Tongue (tissue), 2 donors: ENCODE data around the gene ACVR1B. TPM values are rescaled to one million over a fixed set of nuclear protein-coding genes. Genes with fewer than 3 reads are reported as not detected.
"Not testable (repeated sequence)": the region's sequence is repeated elsewhere in the genome, so short reads cannot be mapped to it uniquely, and the experiment has no call there.

Experiments
- DNase-seq: peaks from one replicate; pipeline ENCODE4 v3.0.0-alpha.2; 2015
- total RNA-seq: library from RNA; depleted of rRNA; stranded (reverse); fragments of >200 nt; gene quantifications from one replicate; pipeline ENCODE4 v1.2.3, GENCODE V29; 2014

ACVR1B gene
- total RNA-seq, 1 donor from 2014 or later, result 19.8 TPM

DNA sequence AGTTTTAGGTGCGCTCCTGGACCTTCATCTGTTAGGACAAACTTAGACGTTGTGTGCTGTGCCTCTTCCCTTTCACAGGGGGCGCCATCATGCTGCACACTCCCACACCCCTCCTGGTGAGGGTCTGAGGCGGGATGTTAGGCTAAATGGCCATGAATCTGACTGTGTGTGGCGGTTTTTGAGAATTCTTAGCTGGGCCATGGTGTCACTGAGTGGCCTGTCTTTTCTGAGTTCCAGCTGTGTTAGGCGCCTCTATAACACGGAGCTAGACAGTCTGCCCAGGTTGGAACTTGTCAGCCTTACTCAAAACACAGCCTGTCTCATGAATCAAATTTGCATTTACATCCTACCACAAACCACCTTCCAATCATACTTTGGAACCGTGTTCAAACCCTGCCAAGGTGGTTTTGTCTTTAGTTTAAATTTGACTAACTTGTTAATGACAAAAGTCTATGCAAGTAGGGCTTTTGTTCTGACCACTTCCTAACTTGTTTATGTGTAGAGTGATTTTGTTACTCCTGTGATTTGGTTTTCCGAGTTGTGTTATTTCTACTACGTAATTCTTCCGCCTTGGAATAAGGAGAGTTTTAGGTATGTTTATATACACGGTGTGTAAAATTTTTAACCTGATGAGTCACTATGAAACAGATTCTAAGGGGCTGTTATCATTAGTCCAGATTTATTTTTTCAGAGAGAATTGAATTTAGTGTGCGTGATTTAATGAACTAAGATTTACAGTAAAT, 19.6 kb downstream of the ACVR1B start:
- DNase-seq, result no peak

DNA sequence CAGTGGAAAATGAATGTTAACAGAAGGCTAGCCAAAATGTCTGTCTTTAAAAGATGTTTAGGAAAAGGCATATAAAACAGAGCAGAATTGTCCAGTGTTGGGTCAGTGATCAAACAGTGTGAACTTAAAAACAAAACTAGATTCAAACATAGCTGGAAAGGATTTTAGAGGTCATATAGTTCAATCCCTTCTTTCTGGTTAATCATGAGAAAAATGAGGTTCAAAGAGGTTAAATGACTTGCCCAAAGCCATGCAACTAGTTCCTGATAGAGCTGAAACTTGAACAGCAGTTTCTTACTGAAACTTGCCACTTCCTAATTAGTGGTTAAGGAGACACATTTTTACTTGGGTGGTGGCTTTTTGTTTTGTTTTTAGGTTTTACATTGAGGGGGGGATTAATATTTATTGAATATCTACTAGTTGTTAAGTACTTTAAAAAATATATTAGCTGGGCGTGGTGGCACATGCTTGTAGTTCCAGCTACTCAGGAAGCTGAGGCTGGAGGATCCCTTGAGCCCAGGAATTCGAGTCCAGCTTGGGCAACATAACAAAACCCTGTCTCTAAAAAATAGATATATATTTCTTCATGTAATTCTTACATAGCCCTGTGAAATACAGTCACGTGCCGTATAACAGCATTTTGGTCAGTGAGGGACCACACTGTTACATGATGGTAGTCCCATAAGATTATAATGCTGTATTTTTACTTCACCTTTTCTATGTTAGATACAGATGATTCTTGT, 20.4 kb downstream of the ACVR1B start:
- no peak for DNase-seq

DNA sequence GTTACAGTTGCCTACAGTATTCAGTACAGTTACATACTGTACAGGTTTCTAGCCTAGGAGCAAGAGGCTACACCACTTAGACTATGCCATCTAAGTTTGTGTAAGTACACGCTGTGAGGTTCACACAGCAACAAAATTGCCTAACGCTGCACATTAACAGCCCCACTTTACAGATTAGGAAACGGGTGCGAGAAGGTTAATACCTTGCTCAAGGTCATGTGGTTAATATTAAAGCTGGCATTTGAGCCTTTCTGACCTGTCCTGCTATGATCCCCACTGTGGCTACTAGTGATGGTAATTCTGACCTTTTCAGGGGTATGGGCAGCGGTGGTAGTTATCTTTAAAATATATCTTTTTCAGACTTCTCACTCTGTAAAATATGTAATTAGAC, 20.9 kb downstream of the ACVR1B start:
- no peak for DNase-seq

- no peak for DNase-seq
Observed at GRCh38 chr12:51972849-51973273, 21.4 kb downstream of the ACVR1B start.

DNA sequence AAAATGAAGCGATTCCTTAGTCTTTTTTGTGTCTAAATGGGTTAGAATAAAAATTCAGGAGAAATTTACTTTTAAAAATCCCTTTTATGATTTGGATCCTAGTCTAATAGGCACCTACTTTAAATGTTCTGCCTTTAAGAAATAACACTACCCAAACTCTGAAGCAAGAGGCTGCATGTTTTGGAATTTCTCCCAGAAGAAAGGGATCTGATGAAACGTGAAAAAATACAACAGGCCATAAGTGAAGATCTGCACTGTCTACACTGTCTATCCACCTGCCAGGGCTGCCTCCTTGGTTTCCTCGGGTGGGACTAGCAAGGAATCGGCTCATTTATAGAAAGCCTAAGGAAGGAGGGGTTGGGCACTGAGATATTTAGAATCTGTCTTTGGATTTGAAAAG, 22.1 kb downstream of the ACVR1B start:
- DNase-seq, result no peak

DNA sequence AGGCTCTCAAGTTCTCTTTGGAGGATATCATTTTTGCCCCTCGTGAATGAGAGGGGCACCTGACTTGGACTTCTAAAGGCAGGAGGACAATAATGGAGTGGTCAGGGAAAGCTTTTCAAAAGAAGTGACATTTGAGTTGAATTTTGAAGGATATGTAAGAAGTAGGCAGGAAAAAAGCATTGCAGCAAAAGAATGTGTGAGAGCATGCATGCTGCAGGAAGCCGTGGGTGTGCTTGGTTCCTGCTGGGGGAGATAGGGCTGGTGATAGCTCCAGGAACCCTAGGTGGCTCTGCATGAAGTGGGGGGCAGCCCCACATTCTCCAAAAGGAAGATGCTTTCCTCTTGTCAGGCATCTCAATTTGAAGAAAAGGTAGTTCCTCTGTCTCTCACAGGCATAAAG, 23.1 kb downstream of the ACVR1B start:
- DNase-seq, result no peak

DNA sequence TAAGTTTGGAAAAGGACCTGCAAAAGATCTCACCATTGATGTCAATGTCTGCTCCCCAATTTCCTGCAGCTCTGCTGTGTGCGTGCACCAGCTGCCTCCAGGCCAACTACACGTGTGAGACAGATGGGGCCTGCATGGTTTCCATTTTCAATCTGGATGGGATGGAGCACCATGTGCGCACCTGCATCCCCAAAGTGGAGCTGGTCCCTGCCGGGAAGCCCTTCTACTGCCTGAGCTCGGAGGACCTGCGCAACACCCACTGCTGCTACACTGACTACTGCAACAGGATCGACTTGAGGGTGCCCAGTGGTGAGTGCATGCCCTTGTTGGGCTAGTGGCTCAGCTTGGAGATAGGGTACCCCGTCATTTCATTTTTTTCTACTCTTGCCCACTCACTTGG, 23.7 kb downstream of the ACVR1B start:
- no peak for DNase-seq

DNA sequence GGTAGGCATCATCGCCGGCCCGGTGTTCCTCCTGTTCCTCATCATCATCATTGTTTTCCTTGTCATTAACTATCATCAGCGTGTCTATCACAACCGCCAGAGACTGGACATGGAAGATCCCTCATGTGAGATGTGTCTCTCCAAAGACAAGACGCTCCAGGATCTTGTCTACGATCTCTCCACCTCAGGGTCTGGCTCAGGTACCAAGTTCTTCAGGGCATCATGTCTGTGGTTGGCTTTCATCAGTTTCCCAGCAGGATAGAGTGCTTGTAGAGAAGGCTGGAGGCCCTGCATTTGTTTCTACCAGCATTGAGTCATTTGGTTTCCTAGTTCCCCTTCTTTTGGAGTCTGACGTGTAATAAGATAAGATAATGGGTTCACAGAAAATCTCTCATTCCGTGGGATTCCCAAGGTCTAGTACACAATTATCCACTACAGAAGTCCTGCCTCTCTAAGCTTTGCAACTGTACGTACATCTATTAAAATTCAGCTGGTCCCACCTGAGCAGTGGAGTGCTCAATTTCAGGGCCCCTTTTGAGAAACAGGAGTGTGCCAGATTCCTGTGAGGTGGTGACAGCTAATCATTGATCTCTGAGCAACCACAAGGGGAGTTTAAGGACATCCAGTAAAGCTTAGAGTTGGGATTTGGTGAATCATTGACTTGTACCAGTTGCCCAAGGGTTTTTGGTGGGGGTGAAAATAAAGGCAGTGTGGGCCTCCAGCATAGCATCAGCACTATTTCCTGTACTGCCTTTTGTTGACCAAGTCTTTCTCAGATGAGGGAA, 25.1 kb downstream of the ACVR1B start:
- DNase-seq, result no peak

DNA sequence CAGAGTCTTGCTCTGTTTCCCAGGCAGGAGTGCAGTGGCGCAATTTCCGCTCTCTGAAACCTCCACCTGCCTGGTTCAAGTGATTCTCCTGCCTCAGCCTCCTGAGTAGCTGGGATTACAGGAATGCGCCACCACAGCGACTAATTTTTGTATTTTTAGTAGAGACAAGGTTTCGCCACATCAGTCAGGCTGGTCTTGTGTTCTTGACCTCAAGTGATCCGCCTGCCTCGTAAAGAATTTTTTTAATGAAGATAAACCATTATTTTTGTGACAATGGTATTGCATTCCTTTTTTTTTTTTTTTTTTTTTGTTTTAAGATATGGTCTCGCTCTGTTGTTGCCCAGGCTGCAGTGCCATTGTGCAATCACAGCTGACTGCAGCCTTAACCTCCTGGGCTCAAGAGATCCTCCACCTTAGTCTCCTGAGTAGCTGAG, 25.8 kb downstream of the ACVR1B start:
- DNase-seq, result no peak

DNA sequence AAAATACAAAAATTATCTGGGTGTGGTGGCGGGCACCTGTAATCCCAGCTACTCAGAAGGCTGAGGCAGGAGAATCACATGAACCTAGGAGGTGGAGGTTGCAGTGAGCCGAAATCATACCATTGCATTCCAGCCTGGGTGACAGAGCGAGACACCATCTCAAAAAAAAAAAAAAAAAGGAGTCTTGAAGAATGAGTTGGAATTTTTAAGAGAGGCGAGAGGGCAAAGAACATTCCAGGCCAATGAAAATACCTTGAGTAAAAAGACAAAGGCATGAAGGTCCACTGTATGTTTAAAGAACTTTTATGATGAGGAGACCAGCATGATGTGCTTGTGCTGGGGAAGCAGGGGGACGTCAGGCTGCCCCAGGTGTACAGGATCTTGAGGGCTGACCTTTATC, 27.8 kb downstream of the ACVR1B start:
- DNase-seq, result not testable (repeated sequence)

GRCh38 chr12:51980051-51980808, 28.7 kb downstream of the ACVR1B start:
- peak; percentile 89 for DNase-seq

DNA sequence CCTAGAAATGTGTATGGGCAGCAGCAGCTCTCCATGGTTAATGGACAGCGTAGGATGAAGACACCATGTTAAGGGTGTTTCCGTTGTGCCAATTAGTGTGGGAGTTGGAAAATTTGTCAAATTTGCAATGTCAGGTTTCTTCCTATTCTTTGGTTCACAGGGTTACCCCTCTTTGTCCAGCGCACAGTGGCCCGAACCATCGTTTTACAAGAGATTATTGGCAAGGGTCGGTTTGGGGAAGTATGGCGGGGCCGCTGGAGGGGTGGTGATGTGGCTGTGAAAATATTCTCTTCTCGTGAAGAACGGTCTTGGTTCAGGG, 29.3 kb downstream of the ACVR1B start:
- no peak for DNase-seq

- no peak for DNase-seq
Observed at GRCh38 chr12:51984657-51985056, 33.2 kb downstream of the ACVR1B start.

GRCh38 chr12:51985154-51985835, 33.8 kb downstream of the ACVR1B start:
- no peak for DNase-seq

DNA sequence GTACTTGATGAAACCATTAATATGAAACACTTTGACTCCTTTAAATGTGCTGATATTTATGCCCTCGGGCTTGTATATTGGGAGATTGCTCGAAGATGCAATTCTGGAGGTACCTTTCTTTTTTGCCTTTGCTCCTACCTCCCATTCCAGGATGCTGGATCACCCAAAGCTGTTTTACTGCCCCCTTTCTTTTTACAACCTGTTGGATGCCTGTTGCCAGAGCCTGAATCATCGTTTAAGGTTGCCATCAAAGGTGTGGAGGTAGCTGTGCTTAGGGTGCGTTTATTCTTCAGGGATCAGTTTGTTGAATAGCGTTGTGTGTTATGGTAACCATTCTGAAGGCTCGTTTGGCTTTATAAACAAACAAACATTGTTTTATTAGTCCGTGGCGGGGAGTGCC, 35.3 kb downstream of the ACVR1B start:
- no peak for DNase-seq

DNA sequence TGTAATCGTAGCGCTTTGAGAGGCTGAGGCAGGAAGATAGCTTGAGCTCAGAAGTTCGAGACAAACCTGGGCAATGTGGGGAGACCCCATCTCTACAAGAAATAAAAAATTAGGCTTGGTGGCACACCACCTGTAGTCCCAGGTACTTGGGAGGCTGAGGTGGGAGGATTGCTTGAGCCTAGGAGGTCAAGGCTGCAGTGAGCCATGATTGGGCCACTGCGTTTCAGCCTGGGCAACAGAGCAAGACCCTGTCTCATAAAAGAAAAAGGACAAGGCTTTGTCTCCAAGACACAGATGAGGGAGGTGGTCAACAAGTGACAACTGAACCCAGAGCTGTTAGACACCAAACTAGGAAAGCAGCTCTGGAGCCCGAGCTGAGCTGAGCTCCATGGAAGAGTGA, 40.7 kb downstream of the ACVR1B start:
- no peak for DNase-seq

GRCh38 chr12:51994539-51994820, 43.0 kb downstream of the ACVR1B start:
- no peak for DNase-seq

- no peak for DNase-seq
Observed at GRCh38 chr12:51994959-51995358, 43.5 kb downstream of the ACVR1B start.

GRCh38 chr12:51997136-51997535, 45.6 kb downstream of the ACVR1B start:
- no peak for DNase-seq

DNA sequence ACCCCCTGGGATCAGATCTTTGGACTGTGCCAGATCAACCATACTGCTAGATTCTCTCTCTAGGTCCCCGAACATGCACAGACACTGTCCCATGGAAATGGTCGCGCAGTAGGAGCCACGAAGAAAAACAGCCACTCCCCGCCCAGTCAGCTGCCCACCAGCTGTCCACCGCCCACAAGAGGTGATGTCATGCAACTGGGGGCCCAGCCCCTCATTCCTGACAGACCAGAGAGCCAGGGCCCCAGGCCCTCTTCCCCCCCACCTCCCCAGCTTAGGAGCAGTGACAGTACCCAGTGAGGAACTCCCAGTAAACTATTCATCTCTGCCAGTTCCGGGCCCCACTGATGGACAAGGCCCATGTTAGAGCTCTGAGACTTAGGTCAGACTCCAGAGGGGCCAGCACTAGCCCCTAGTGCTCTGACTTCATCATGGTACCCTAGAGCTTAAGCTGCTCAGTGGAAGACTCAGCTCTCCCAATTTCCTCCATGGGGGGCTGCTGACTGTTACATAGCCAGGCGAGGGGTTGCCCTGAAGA, 51.6 kb downstream of the ACVR1B start:
- DNase-seq, result peak; percentile 61

DNA sequence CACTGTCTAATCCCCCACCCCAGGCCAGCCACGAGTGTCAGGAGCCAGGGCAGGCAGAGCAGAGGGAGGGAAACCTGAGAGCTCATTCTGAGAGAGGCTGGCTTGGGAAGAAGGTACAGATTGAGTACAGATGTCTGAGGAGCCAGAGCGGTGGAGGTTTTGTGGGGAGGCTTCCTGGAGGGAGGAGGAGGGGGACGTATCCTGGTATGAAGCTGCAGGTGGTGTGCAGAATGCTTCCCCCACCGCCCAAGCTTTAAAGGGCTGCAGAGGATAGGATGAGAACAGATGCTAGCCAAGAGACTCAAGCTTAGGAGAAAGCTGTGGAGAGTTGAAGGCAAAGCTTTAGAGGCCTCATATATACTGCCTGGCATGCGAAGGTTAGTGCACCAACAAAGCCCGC, 52.1 kb downstream of the ACVR1B start:
- no peak for DNase-seq
